ENCODE data around the gene CMAS.
"Not testable (repeated sequence)": the region's sequence is repeated elsewhere in the genome, so short reads cannot be mapped to it uniquely, and the experiment has no call there.

The CMAS gene

GRCh38 chr12:22014783-22015144 is 31.3 kb upstream of the CMAS start:
- Histone ChIP-seq H3K27me3 (ENCODE audit: insufficient read depth, poor library complexity, severe bottlenecking) (no peaks in the 10 kb centered on the region), H3K4me3 (replicated peaks; ENCODE audit: insufficient read depth, low read length) (no peak overlapping the region), H3K27ac (replicated peaks) (no peak overlapping the region)
- DNase-seq (ENCODE audit: low read depth in 1 of 2, low spot score in 1 of 2) = no peak
- TF ChIP-seq POLR2AphosphoS5 (IDR thresholded peaks at IDR 0.05; ENCODE audit: low read depth) (no peak), SPI1 (IDR thresholded peaks at IDR 0.05; ENCODE audit: borderline replicate concordance, low read depth) (no peak), GABPA (IDR thresholded peaks at IDR 0.05; ENCODE audit: low read depth) (no peak), REST (IDR thresholded peaks at IDR 0.05; ENCODE audit: insufficient replicate concordance, low read depth) (no peak)

GRCh38 chr12:22016982-22017381 is 29.0 kb upstream of the CMAS start:
- no peaks in the 10 kb centered on the region for H3K27me3 ChIP-seq (ENCODE audit: insufficient read depth, poor library complexity, severe bottlenecking)
- DNase-seq (ENCODE audit: low read depth in 1 of 2, low spot score in 1 of 2) = no peak
- no peak overlapping the region for H3K27ac ChIP-seq (replicated peaks)
- H3K4me3 ChIP-seq (replicated peaks; ENCODE audit: insufficient read depth, low read length) = no peak overlapping the region
- TF ChIP-seq GABPA (IDR thresholded peaks at IDR 0.05; ENCODE audit: low read depth) = no peak
- no peak for TF ChIP-seq REST (IDR thresholded peaks at IDR 0.05; ENCODE audit: insufficient replicate concordance, low read depth)
- no peak for TF ChIP-seq SPI1 (IDR thresholded peaks at IDR 0.05; ENCODE audit: borderline replicate concordance, low read depth)
- TF ChIP-seq POLR2AphosphoS5 (IDR thresholded peaks at IDR 0.05; ENCODE audit: low read depth) = no peak
- no peak for TF ChIP-seq CTCF (IDR thresholded peaks at IDR 0.05; ENCODE audit: insufficient read depth, low read length)

GRCh38 chr12:22018860-22019259 is 27.2 kb upstream of the CMAS start:
- no peak for TF ChIP-seq POLR2AphosphoS5 (IDR thresholded peaks at IDR 0.05; ENCODE audit: low read depth)
- no peak for TF ChIP-seq SPI1 (IDR thresholded peaks at IDR 0.05; ENCODE audit: borderline replicate concordance, low read depth)
- no peak for TF ChIP-seq GABPA (IDR thresholded peaks at IDR 0.05; ENCODE audit: low read depth)
- TF ChIP-seq REST (IDR thresholded peaks at IDR 0.05; ENCODE audit: insufficient replicate concordance, low read depth) = no peak
- no peak for TF ChIP-seq CTCF (IDR thresholded peaks at IDR 0.05; ENCODE audit: insufficient read depth, low read length)
- Histone ChIP-seq H3K27ac (replicated peaks) (no peak overlapping the region), H3K27me3 (ENCODE audit: insufficient read depth, poor library complexity, severe bottlenecking) (no peaks in the 10 kb centered on the region), H3K4me3 (replicated peaks; ENCODE audit: insufficient read depth, low read length) (no peak overlapping the region)
- no peak for DNase-seq (ENCODE audit: low read depth in 1 of 2, low spot score in 1 of 2)

GRCh38 chr12:22023489-22023888 is 22.5 kb upstream of the CMAS start:
- not testable (repeated sequence) for DNase-seq (ENCODE audit: low read depth in 1 of 2, low spot score in 1 of 2); H3K27me3 ChIP-seq (ENCODE audit: insufficient read depth, poor library complexity, severe bottlenecking); H3K27ac ChIP-seq (replicated peaks); H3K4me3 ChIP-seq (replicated peaks; ENCODE audit: insufficient read depth, low read length)

Measured in HL-60 (cell line).